ENCODE results near the gene CFAP410. TPM values are rescaled to one million over a fixed set of nuclear protein-coding genes. Genes with fewer than 3 reads are reported as not detected.

The CFAP410 gene
- total RNA-seq, 1 donor from 2014 or later: 20.6 TPM

GRCh38 chr21:44374601-44375280 lies 35.6 kb upstream of the CFAP410 start:
- H3K36me3 Mint-ChIP-seq (ENCODE audit: unreplicated experiment): peaks cover 16% of the 10 kb centered on the region
- H3K27me3 Mint-ChIP-seq (ENCODE audit: unreplicated experiment): peaks cover 2% of the 10 kb centered on the region
- no peak overlapping the region for H3K4me3 Mint-ChIP-seq (ENCODE audit: unreplicated experiment)
- no peaks in the 10 kb centered on the region for H3K4me1 Mint-ChIP-seq (ENCODE audit: low read depth, unreplicated experiment)
- DNase-seq: no peak
- peaks cover 9% of the 10 kb centered on the region for H3K9me3 Mint-ChIP-seq (ENCODE audit: unreplicated experiment)
- no peak overlapping the region for H3K27ac Mint-ChIP-seq (ENCODE audit: unreplicated experiment)
- TF ChIP-seq, protein P1, sequence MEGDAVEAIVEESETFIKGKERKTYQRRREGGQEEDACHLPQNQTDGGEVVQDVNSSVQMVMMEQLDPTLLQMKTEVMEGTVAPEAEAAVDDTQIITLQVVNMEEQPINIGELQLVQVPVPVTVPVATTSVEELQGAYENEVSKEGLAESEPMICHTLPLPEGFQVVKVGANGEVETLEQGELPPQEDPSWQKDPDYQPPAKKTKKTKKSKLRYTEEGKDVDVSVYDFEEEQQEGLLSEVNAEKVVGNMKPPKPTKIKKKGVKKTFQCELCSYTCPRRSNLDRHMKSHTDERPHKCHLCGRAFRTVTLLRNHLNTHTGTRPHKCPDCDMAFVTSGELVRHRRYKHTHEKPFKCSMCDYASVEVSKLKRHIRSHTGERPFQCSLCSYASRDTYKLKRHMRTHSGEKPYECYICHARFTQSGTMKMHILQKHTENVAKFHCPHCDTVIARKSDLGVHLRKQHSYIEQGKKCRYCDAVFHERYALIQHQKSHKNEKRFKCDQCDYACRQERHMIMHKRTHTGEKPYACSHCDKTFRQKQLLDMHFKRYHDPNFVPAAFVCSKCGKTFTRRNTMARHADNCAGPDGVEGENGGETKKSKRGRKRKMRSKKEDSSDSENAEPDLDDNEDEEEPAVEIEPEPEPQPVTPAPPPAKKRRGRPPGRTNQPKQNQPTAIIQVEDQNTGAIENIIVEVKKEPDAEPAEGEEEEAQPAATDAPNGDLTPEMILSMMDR (IDR thresholded peaks at IDR 0.05; ENCODE audit: partially characterized antibody, unreplicated experiment): no peak

DNA sequence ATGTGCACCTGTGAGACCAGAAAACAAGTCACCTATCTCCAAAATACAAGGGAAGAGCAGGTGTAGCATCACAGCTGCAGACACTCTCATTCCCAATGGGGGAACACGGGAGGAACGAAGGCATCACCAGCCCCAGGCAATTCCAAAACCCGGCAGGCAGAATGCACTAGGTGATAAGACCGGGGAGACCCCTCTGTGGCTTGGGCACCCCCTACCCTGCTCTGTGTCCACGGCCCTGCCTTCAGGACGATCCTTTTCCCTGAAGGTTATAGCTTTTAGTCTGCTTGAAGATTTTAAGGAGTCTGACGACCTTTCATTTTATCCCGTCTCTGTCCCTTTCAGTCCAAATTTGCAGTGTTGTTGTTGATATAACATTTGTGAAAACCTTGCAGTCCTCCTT lies 33.4 kb upstream of the CFAP410 start:
- Mint-ChIP-seq H3K27ac (ENCODE audit: unreplicated experiment) (no peak overlapping the region), H3K4me1 (ENCODE audit: low read depth, unreplicated experiment) (no peaks in the 10 kb centered on the region), H3K27me3 (ENCODE audit: unreplicated experiment) (peaks cover 4% of the 10 kb centered on the region), H3K4me3 (ENCODE audit: unreplicated experiment) (no peak overlapping the region), H3K36me3 (ENCODE audit: unreplicated experiment) (peaks cover 16% of the 10 kb centered on the region), H3K9me3 (ENCODE audit: unreplicated experiment) (peaks cover 7% of the 10 kb centered on the region)
- no peak for DNase-seq
- TF ChIP-seq, protein P1 (IDR thresholded peaks at IDR 0.05; ENCODE audit: partially characterized antibody, unreplicated experiment): no peak

GRCh38 chr21:44371596-44371995 lies 32.4 kb upstream of the CFAP410 start:
- Mint-ChIP-seq H3K36me3 (ENCODE audit: unreplicated experiment) (peaks cover 16% of the 10 kb centered on the region), H3K4me3 (ENCODE audit: unreplicated experiment) (no peak overlapping the region), H3K27me3 (ENCODE audit: unreplicated experiment) (peaks cover 3% of the 10 kb centered on the region), H3K27ac (ENCODE audit: unreplicated experiment) (no peak overlapping the region), H3K9me3 (ENCODE audit: unreplicated experiment) (peaks cover 6% of the 10 kb centered on the region), H3K4me1 (ENCODE audit: low read depth, unreplicated experiment) (no peaks in the 10 kb centered on the region)
- TF ChIP-seq, protein P1 (IDR thresholded peaks at IDR 0.05; ENCODE audit: partially characterized antibody, unreplicated experiment): no peak
- no peak for DNase-seq

DNA sequence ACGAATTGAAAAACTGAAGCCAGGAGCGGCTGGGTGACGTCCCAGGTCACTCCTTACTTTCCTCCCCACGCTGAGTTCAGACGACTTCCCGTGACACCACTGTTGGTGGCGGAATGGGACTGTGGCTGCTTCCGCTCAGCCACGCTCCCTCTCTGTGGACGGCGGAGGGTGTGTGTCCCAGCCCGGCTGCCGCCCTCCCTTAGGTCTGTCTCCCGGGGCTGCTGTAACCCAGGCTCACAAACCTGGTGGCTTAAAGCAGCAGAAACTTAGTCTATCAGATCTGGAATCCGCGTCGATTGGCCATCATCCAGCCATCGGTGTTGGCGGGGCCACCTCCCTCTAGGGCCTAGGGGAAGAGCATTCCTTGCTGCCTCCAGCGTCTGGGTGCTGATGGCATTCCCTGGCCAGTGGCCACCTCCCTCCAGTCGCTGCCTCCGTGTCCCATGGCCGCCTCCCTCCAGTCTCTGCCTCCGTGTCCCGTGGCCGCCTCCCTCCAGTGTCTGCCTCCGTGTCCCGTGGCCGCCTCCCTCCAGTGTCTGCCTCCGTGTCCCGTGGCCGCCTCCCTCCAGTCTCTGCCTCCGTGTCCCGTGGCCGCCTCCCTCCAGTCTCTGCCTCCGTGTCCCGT lies 31.7 kb upstream of the CFAP410 start:
- DNase-seq: no peak
- peaks cover 14% of the 10 kb centered on the region for H3K36me3 Mint-ChIP-seq (ENCODE audit: unreplicated experiment)
- H3K27ac Mint-ChIP-seq (ENCODE audit: unreplicated experiment): no peak overlapping the region
- H3K4me1 Mint-ChIP-seq (ENCODE audit: low read depth, unreplicated experiment): no peaks in the 10 kb centered on the region
- peaks cover 3% of the 10 kb centered on the region for H3K27me3 Mint-ChIP-seq (ENCODE audit: unreplicated experiment)
- peaks cover 6% of the 10 kb centered on the region for H3K9me3 Mint-ChIP-seq (ENCODE audit: unreplicated experiment)
- TF ChIP-seq, protein P1 (IDR thresholded peaks at IDR 0.05; ENCODE audit: partially characterized antibody, unreplicated experiment): no peak
- no peak overlapping the region for H3K4me3 Mint-ChIP-seq (ENCODE audit: unreplicated experiment)
